Measurements from ENCODE around the gene CACNG4.

Gene CACNG4

GRCh38 chr17:66941249-66941648, 23.3 kb upstream of the CACNG4 start:
- TF ChIP-seq ISL1 (CRISPR knock-in tag; IDR thresholded peaks at IDR 0.05) (no peak), CSDC2 (CRISPR knock-in tag; IDR thresholded peaks at IDR 0.05) (no peak), ZC3H10 (CRISPR knock-in tag; IDR thresholded peaks at IDR 0.05) (no peak), ZFP30 (CRISPR knock-in tag; IDR thresholded peaks at IDR 0.05) (no peak), ZNF565 (CRISPR knock-in tag; conservative IDR thresholded peaks at IDR 0.05; ENCODE audit: low read depth) (no peak), CSRNP3 (CRISPR knock-in tag; IDR thresholded peaks at IDR 0.05) (no peak)
- ATAC-seq: no peak

- TF ChIP-seq POU6F1 (CRISPR knock-in tag; IDR thresholded peaks at IDR 0.05; ENCODE audit: borderline replicate concordance, low read depth) (no peak), ESRRG (CRISPR knock-in tag; IDR thresholded peaks at IDR 0.05) (no peak), PATZ1 (CRISPR knock-in tag; IDR thresholded peaks at IDR 0.05; ENCODE audit: borderline replicate concordance) (no peak), ZNF565 (CRISPR knock-in tag; conservative IDR thresholded peaks at IDR 0.05; ENCODE audit: low read depth) (no peak), TSHZ2 (CRISPR knock-in tag; IDR thresholded peaks at IDR 0.05) (no peak), ZFP30 (CRISPR knock-in tag; IDR thresholded peaks at IDR 0.05) (no peak), PPARA (CRISPR knock-in tag; IDR thresholded peaks at IDR 0.05; ENCODE audit: borderline replicate concordance) (no peak), CSDC2 (CRISPR knock-in tag; IDR thresholded peaks at IDR 0.05) (no peak), TCF4 (CRISPR knock-in tag; IDR thresholded peaks at IDR 0.05; ENCODE audit: borderline replicate concordance) (no peak), BACH2 (CRISPR knock-in tag; IDR thresholded peaks at IDR 0.05; ENCODE audit: borderline replicate concordance) (no peak)
- ATAC-seq: no peak
Observed at GRCh38 chr17:66941773-66942450, 22.6 kb upstream of the CACNG4 start.

- TF ChIP-seq OSR1 (CRISPR knock-in tag; IDR thresholded peaks at IDR 0.05) (no peak), GLIS3 (CRISPR knock-in tag; IDR thresholded peaks at IDR 0.05) (no peak)
- ATAC-seq: no peak
Observed at GRCh38 chr17:66942451-66943264, 21.8 kb upstream of the CACNG4 start.

GRCh38 chr17:66943484-66943883, 21.0 kb upstream of the CACNG4 start:
- TF ChIP-seq PPARA (CRISPR knock-in tag; IDR thresholded peaks at IDR 0.05; ENCODE audit: borderline replicate concordance): no peak
- TF ChIP-seq CSDC2 (CRISPR knock-in tag; IDR thresholded peaks at IDR 0.05): no peak
- TF ChIP-seq TSHZ2 (CRISPR knock-in tag; IDR thresholded peaks at IDR 0.05): no peak
- no peak for TF ChIP-seq SNAI2 (CRISPR knock-in tag; IDR thresholded peaks at IDR 0.05)
- no peak for TF ChIP-seq ZNF70 (CRISPR knock-in tag; IDR thresholded peaks at IDR 0.05)
- TF ChIP-seq ZFP3 (CRISPR knock-in tag; IDR thresholded peaks at IDR 0.05): no peak
- no peak for TF ChIP-seq TCF4 (CRISPR knock-in tag; IDR thresholded peaks at IDR 0.05; ENCODE audit: borderline replicate concordance)
- no peak for TF ChIP-seq TOX (CRISPR knock-in tag; IDR thresholded peaks at IDR 0.05; ENCODE audit: borderline replicate concordance)
- no peak for TF ChIP-seq PATZ1 (CRISPR knock-in tag; IDR thresholded peaks at IDR 0.05; ENCODE audit: borderline replicate concordance)
- no peak for TF ChIP-seq RARB (CRISPR knock-in tag; IDR thresholded peaks at IDR 0.05)
- no peak for ATAC-seq

Data from SK-N-SH treated with all-trans-retinoic acid at 6 μM for 48 hours (cell line).